ENCODE measurements around the gene EPS15. TPM values are rescaled to one million over a fixed set of nuclear protein-coding genes. Genes with fewer than 3 reads are reported as not detected.

EPS15 gene
- total RNA-seq, 2 donors from 2014 or later = 123 to 197 TPM

DNA sequence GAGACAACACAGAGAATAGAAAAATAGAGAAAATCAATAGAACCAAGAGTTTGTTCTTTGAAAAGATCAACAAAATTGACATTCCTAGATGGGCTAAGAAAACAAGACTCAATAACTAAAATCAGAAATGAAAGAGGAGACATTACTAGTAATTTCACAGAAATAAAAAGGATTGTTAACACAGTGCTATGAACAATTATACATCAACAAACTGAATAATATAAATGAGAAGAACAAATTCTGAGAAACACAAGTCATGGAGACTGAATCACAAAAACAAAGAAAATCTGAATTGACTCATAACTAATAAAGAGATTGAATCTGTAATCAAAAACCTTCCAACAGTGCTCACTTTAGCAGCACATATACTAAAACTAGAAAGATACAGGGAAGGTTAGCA, 137.1 kb downstream of the EPS15 start:
- H3K27ac ChIP-seq = no peak overlapping the region
- H3K4me1 ChIP-seq (ENCODE audit: control insufficient read depth in 1 of 2, low read depth in 2 of 2) = no peaks in the 10 kb centered on the region
- TF ChIP-seq, protein P1, sequence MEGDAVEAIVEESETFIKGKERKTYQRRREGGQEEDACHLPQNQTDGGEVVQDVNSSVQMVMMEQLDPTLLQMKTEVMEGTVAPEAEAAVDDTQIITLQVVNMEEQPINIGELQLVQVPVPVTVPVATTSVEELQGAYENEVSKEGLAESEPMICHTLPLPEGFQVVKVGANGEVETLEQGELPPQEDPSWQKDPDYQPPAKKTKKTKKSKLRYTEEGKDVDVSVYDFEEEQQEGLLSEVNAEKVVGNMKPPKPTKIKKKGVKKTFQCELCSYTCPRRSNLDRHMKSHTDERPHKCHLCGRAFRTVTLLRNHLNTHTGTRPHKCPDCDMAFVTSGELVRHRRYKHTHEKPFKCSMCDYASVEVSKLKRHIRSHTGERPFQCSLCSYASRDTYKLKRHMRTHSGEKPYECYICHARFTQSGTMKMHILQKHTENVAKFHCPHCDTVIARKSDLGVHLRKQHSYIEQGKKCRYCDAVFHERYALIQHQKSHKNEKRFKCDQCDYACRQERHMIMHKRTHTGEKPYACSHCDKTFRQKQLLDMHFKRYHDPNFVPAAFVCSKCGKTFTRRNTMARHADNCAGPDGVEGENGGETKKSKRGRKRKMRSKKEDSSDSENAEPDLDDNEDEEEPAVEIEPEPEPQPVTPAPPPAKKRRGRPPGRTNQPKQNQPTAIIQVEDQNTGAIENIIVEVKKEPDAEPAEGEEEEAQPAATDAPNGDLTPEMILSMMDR (IDR thresholded peaks at IDR 0.05) = no peak
- ATAC-seq (ENCODE audit: insufficient number of reproducible peaks, low FRiP score, low read depth) = no peak
- no peaks in the 10 kb centered on the region for H3K9me3 ChIP-seq
- no peak overlapping the region for H3K4me3 ChIP-seq
- H3K36me3 ChIP-seq = peaks cover 15% of the 10 kb centered on the region
- H3K27me3 ChIP-seq (replicated peaks; ENCODE audit: insufficient read depth) = no peaks in the 10 kb centered on the region
- no peak for DNase-seq (ENCODE audit: low spot score)

DNA sequence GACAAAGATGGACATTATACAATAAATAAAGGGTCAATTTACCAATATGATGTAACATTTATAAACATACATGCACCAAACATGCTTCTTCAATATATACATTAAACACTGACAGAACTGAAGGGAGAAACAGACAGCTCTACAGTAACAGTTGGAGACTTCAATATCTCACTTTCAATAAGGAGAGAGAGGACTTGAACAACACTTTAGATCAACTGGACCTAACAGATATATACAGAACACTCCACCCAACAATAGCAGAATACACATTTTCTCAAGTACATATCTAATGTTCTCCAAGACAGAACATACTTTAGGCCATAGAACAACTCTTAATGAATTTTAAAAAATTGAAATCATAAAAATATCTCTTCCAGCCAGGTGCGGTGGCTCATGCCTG, 138.1 kb downstream of the EPS15 start:
- Histone ChIP-seq H3K27me3 (replicated peaks; ENCODE audit: insufficient read depth) (no peaks in the 10 kb centered on the region), H3K9me3 (no peaks in the 10 kb centered on the region), H3K4me3 (no peak overlapping the region), H3K4me1 (ENCODE audit: control insufficient read depth in 1 of 2, low read depth in 2 of 2) (no peaks in the 10 kb centered on the region), H3K36me3 (peaks cover 18% of the 10 kb centered on the region), H3K27ac (no peak overlapping the region)
- DNase-seq (ENCODE audit: low spot score) (no peak), ATAC-seq (ENCODE audit: insufficient number of reproducible peaks, low FRiP score, low read depth) (no peak)
- TF ChIP-seq, protein P1 (IDR thresholded peaks at IDR 0.05) = no peak

DNA sequence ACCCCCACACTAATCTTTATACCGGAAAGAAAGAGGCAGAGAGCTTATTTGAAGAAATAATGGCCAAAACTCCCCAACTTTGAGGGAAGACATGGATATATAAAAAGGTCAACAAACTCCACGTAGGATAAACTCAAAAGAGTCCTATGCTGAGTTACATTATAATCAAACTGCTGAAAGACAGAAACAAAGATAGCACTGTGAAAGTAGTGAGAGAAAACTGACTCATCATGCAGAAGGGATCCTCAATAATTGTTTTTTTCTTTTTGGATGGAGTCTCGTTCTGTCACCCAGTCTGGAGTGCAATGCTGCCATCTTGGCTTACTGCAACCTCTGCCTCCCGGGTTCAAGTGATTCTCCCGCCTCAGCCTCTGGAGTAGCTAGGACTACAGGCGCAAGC, 140.2 kb downstream of the EPS15 start:
- no peak overlapping the region for H3K4me3 ChIP-seq
- H3K9me3 ChIP-seq = no peaks in the 10 kb centered on the region
- ATAC-seq (ENCODE audit: insufficient number of reproducible peaks, low FRiP score, low read depth) (no peak), DNase-seq (ENCODE audit: low spot score) (no peak)
- H3K36me3 ChIP-seq = peaks cover 13% of the 10 kb centered on the region
- TF ChIP-seq, protein P1 (IDR thresholded peaks at IDR 0.05) = no peak
- no peaks in the 10 kb centered on the region for H3K4me1 ChIP-seq (ENCODE audit: control insufficient read depth in 1 of 2, low read depth in 2 of 2)
- H3K27ac ChIP-seq = no peak overlapping the region
- no peaks in the 10 kb centered on the region for H3K27me3 ChIP-seq (replicated peaks; ENCODE audit: insufficient read depth)

DNA sequence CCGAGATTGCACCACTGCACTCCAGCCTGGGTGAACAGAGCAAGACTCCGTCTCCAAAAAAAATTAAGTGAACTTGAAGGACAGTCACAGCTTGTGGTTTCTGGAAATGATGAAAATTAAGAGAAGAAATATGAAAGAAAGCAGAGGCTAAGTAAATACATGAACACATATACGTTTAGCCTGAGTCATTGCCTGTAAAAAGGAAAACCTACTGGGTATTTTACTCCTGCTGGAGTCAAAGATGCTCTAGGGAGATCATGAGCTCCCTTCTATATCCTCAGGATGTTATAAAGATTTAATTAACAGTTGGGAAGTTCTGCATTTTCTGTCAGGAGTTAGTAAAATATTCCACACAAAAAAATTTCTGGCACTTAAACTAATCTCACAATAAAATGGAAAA, 145.2 kb downstream of the EPS15 start:
- ATAC-seq (ENCODE audit: insufficient number of reproducible peaks, low FRiP score, low read depth) (no peak), DNase-seq (ENCODE audit: low spot score) (no peak)
- Histone ChIP-seq H3K27me3 (replicated peaks; ENCODE audit: insufficient read depth) (no peaks in the 10 kb centered on the region), H3K4me3 (no peak overlapping the region), H3K9me3 (no peaks in the 10 kb centered on the region), H3K27ac (no peak overlapping the region), H3K4me1 (ENCODE audit: control insufficient read depth in 1 of 2, low read depth in 2 of 2) (no peaks in the 10 kb centered on the region), H3K36me3 (peaks cover 24% of the 10 kb centered on the region)
- TF ChIP-seq, protein P1 (IDR thresholded peaks at IDR 0.05) = no peak

DNA sequence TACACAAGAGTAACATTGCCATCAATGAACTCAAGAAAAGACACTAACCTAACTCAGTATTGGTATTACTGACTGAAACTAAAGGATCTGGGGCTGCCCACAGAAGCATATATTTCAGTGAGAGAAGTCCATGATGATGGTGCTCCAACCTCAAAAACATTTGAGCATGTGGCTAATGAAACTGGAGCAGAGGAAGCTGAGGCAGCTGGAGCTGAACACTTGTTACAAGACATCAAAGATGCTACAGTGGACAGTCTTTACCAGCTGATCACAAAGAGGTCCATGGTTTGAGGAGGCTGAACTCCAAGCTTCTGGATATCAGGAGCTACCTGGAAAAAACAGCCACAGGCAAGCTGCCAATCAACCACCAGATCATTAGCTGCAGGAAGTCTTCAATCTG, 146.5 kb downstream of the EPS15 start:
- DNase-seq (ENCODE audit: low spot score) (no peak), ATAC-seq (ENCODE audit: insufficient number of reproducible peaks, low FRiP score, low read depth) (no peak)
- H3K9me3 ChIP-seq = no peaks in the 10 kb centered on the region
- H3K4me1 ChIP-seq (ENCODE audit: control insufficient read depth in 1 of 2, low read depth in 2 of 2) = no peaks in the 10 kb centered on the region
- no peak overlapping the region for H3K27ac ChIP-seq
- TF ChIP-seq, protein P1 (IDR thresholded peaks at IDR 0.05) = no peak
- H3K27me3 ChIP-seq (replicated peaks; ENCODE audit: insufficient read depth) = no peaks in the 10 kb centered on the region
- no peak overlapping the region for H3K4me3 ChIP-seq
- H3K36me3 ChIP-seq = peaks cover 24% of the 10 kb centered on the region

All from thoracic aorta (tissue), 2 donors.